Cerebellar nuclear complex (tissue), 1 donor: ENCODE measurements around the gene GPRC5D.

Experiments used
- DNase-seq, 2 experiments: peaks; one replicate each; lab custom pipeline; 2025; lab: John Stamatoyannopoulos, UW

GPRC5D gene

GRCh38 chr12:12908252-12908651 is 43.7 kb downstream of the GPRC5D start:
- DNase-seq, result no peak

- DNase-seq, result no peak
Observed at GRCh38 chr12:12907552-12907951, 44.4 kb downstream of the GPRC5D start.

GRCh38 chr12:12903642-12904609 is 48.0 kb downstream of the GPRC5D start:
- no peak for DNase-seq

- no peak for DNase-seq
Observed at GRCh38 chr12:12902036-12902435, 49.9 kb downstream of the GPRC5D start.

GRCh38 chr12:12901158-12901791 is 50.7 kb downstream of the GPRC5D start:
- no peak for DNase-seq

- no peak for DNase-seq
Observed at GRCh38 chr12:12900786-12901157, 51.2 kb downstream of the GPRC5D start.

- no peak for DNase-seq
Observed at GRCh38 chr12:12899530-12900380, 52.2 kb downstream of the GPRC5D start.

GRCh38 chr12:12898911-12899511 is 53.0 kb downstream of the GPRC5D start:
- no peak for DNase-seq

- DNase-seq, result no peak
Observed at GRCh38 chr12:12898136-12898717, 53.7 kb downstream of the GPRC5D start.

- DNase-seq, result no peak
Observed at GRCh38 chr12:12897302-12897701, 54.7 kb downstream of the GPRC5D start.

- DNase-seq, result no peak
Observed at GRCh38 chr12:12896260-12896659, 55.7 kb downstream of the GPRC5D start.

- DNase-seq, result no peak
Observed at GRCh38 chr12:12893438-12893837, 58.5 kb downstream of the GPRC5D start.

- no peak for DNase-seq
Observed at GRCh38 chr12:12892681-12893141, 59.3 kb downstream of the GPRC5D start.

GRCh38 chr12:12891881-12892355 is 60.1 kb downstream of the GPRC5D start:
- DNase-seq, result no peak

GRCh38 chr12:12891080-12891880 is 60.7 kb downstream of the GPRC5D start, which contains the start of gene GPRC5A:
TSS of gene GPRC5A (plus strand) at chr12:12891562. CDS start at chr12:12908250, 16,688 bp downstream.
- DNase-seq, result no peak
